Caco-2 (cell line): Measurements from ENCODE around the gene ILDR1. TPM values are rescaled to one million over a fixed set of nuclear protein-coding genes. Genes with fewer than 3 reads are reported as not detected.
A peak's percentile ranks its signal among the peaks of the same experiment; 100 is the strongest.

Experiments
- BruUV-seq: library from RNA; stranded (reverse); fragments of 400-500 nt; replicated peaks from 2 replicates; lab custom pipeline; 2021; lab: Mats Ljungman, UMichigan
- CTCF ChIA-PET: fragments of 300-600 bp; sonication (Branson Sonifier 250); formaldehyde crosslinking; loops from one replicate; lab custom pipeline; 2022; ENCODE audit warnings: antibody characterized with exemption; lab: Charles Lee
- POLR2A ChIA-PET: fragments of 300-600 bp; sonication (Branson Sonifier 250); formaldehyde crosslinking; loops from one replicate; lab custom pipeline; 2022; ENCODE audit warnings: antibody characterized with exemption; lab: Charles Lee
- DNase-seq, 2 experiments: peaks; one replicate each; pipeline versions ENCODE4 v3.0.0 to v3.0.0-alpha.2; 2020 to 2022
- H3K27me3 ChIP-seq: replicated peaks from 2 replicates; pipeline ENCODE4 v1.6.0; 2011; ENCODE audit warnings: low read length; ENCODE audit not compliant: control insufficient read depth, insufficient read depth
- H3K36me3 ChIP-seq: 2 replicates; pipeline ENCODE4 v1.5.1; 2011; ENCODE audit warnings: low read length; ENCODE audit not compliant: control insufficient read depth, insufficient read depth
- H3K4me1 ChIP-seq: fragments of 250-450 bp; sonication (Bioruptor Pico); 2 replicates; pipeline ENCODE4 v1.5.1; 2020; ENCODE audit warnings: mild to moderate bottlenecking
- H3K4me3 ChIP-seq: 2 replicates; pipeline ENCODE4 v1.5.1; 2011; ENCODE audit warnings: low read depth, mild to moderate bottlenecking, control low read depth, low read length
- H3K9me3 ChIP-seq: fragments of 250-450 bp; sonication (Bioruptor Pico); 2 replicates; pipeline ENCODE4 v1.5.1; 2020; ENCODE audit warnings: mild to moderate bottlenecking, moderate library complexity
- H3K27ac Mint-ChIP-seq: one replicate; pipeline ENCODE4 v1.8.0; 2022; ENCODE audit warnings: mixed read lengths; ENCODE audit not compliant: unreplicated experiment
- H3K27me3 Mint-ChIP-seq: one replicate; pipeline ENCODE4 v1.8.0; 2022; ENCODE audit warnings: mixed read lengths; ENCODE audit not compliant: insufficient read depth, unreplicated experiment
- H3K36me3 Mint-ChIP-seq: one replicate; pipeline ENCODE4 v1.8.0; 2022; ENCODE audit warnings: mild to moderate bottlenecking, mixed read lengths; ENCODE audit not compliant: insufficient read depth, unreplicated experiment
- H3K4me1 Mint-ChIP-seq: one replicate; pipeline ENCODE4 v1.8.0; 2022; ENCODE audit warnings: low read depth, mixed read lengths; ENCODE audit not compliant: unreplicated experiment
- H3K4me3 Mint-ChIP-seq: one replicate; pipeline ENCODE4 v1.8.0; 2022; ENCODE audit warnings: mild to moderate bottlenecking, moderate library complexity, mixed read lengths; ENCODE audit not compliant: unreplicated experiment
- H3K9me3 Mint-ChIP-seq: one replicate; pipeline ENCODE4 v1.8.0; 2022; ENCODE audit warnings: mixed read lengths; ENCODE audit not compliant: unreplicated experiment
- intact Hi-C: fragments of 100-400 bp; cut with micrococcal nuclease; formaldehyde crosslinking; loops from one replicate; pipeline ENCODE4 v1.10.0; 2022; ENCODE audit not compliant: unreplicated experiment
- total RNA-seq: library from RNA; stranded (reverse); gene quantifications from 2 replicates; pipeline ENCODE4 v1.2.3, GENCODE V29; 2022
- TF ChIP-seq, protein P1 (sequence below), 2 experiments: fragments of 200-600 bp in 1 of 2; IDR thresholded peaks; 1 replicate in 1 of 2; 2 replicates in 1 of 2; pipeline versions ENCODE4 v1.5.1 to v1.8.0; 2011 to 2022; ENCODE audit warnings: antibody characterized with exemption in 1 of 2, control low read depth in 1 of 2, inconsistent platforms in 1 of 2, low read depth in 1 of 2, low read length in 1 of 2, mild to moderate bottlenecking in 1 of 2, moderate library complexity in 1 of 2; ENCODE audit not compliant: insufficient read depth in 1 of 2, severe bottlenecking in 1 of 2, unreplicated experiment in 1 of 2

ILDR1 gene
- total RNA-seq, 1 experiment from 2014 or later, result 0.25 TPM

DNA sequence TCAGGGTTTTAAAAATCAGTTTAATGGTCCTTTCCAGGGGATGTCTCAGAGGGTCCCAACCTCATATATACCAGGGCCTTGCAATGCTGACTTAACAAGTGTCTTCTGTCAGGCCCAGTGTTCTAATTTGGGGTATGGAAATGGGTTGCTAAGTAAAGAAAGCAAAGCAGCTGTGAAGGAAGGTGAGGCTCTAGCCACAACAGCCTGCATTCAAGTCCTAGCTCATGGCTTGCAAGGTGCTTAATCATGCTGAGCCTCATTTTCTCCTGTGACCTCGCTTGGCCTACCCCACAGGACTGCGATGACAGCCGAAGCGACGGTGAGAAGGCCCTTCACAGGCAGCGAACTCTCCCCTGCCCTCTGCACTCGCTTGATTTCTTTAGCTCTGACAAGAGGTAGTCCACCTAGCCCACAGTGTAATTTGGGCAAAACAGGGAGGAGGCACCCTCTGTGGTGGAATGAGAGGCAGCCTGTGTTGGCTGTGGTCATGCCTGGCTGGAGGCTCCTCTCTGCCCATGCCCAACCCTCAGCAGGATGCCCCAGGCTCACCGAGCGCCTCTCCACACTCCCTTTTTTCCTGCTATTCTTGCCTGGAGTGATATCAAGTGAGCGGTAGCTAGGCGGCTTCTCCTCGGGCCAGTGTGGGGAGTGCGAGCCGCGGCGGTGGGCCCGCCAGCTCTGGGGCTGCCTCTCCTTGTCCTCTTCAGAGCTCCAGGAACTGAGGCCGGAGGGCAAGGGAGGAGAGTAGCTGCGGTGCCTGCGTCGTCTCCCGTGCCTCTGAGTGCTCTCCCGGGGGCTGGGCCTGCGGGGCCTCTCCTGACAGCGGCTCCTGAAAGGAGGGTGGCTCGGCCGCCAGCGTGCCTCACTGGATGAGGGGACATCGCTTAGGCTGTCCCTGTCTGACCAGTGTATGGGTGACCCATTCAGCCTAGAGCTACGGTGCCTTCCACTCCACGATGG, 29.2 kb downstream of the ILDR1 start:
- ChIA-PET POLR2A (no interaction called here), CTCF (no interaction called here)
- Mint-ChIP-seq H3K36me3 (no peaks in the 10 kb centered on the region), H3K27ac (no peak overlapping the region), H3K4me1 (peaks cover 25% of the 10 kb centered on the region), H3K27me3 (no peaks in the 10 kb centered on the region), H3K4me3 (no peak overlapping the region), H3K9me3 (no peaks in the 10 kb centered on the region)
- H3K36me3 ChIP-seq, result no peaks in the 10 kb centered on the region
- H3K4me1 ChIP-seq, result peaks cover 32% of the 10 kb centered on the region
- no peaks in the 10 kb centered on the region for H3K27me3 ChIP-seq
- no peak overlapping the region for H3K4me3 ChIP-seq
- no peak for DNase-seq
- H3K9me3 ChIP-seq, result no peaks in the 10 kb centered on the region
- TF ChIP-seq, protein P1, sequence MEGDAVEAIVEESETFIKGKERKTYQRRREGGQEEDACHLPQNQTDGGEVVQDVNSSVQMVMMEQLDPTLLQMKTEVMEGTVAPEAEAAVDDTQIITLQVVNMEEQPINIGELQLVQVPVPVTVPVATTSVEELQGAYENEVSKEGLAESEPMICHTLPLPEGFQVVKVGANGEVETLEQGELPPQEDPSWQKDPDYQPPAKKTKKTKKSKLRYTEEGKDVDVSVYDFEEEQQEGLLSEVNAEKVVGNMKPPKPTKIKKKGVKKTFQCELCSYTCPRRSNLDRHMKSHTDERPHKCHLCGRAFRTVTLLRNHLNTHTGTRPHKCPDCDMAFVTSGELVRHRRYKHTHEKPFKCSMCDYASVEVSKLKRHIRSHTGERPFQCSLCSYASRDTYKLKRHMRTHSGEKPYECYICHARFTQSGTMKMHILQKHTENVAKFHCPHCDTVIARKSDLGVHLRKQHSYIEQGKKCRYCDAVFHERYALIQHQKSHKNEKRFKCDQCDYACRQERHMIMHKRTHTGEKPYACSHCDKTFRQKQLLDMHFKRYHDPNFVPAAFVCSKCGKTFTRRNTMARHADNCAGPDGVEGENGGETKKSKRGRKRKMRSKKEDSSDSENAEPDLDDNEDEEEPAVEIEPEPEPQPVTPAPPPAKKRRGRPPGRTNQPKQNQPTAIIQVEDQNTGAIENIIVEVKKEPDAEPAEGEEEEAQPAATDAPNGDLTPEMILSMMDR (IDR thresholded peaks at IDR 0.05; ENCODE audit: insufficient read depth in 1 of 2, low read depth in 1 of 2, low read length in 1 of 2, severe bottlenecking in 1 of 2, unreplicated experiment in 1 of 2), result no peak
- intact Hi-C loops, result loop anchor here (10.0 kb wide), 1 partner anchor 248 kb away; the partner anchor contains the start of gene GOLGB1
- no TSS peak for BruUV-seq

DNA sequence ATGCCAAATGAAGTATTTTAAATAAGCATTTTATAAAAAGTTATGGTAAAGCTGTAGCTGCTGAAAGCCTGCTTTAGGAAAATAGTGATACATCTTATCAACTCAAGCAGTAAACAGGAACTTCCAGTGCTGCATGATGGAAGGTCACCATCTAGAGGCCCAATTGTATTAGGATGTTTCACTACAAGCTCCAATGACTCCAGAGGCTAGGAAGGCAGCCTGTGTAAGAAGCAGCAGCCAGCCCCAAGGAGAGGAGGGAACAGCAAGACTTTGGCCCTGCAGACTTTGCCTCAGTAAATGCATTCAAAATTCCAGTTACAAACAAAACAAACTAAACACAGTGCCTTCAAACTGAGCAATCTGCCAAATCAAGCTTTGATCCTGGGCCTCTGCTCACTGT, 32.1 kb downstream of the ILDR1 start:
- Mint-ChIP-seq H3K4me3 (no peak overlapping the region), H3K4me1 (peaks cover 19% of the 10 kb centered on the region), H3K27ac (peak overlapping the region; percentile 36), H3K9me3 (peaks cover 7% of the 10 kb centered on the region), H3K36me3 (no peaks in the 10 kb centered on the region), H3K27me3 (no peaks in the 10 kb centered on the region)
- intact Hi-C loops, result loop anchor here (1.0 to 10.0 kb wide), 6 partner anchors 66 to 245 kb away; partner anchors contain the start of genes EAF2, GOLGB1 and IQCB1
- peak; percentile 66 to 82 for DNase-seq
- no peaks in the 10 kb centered on the region for H3K27me3 ChIP-seq
- no peaks in the 10 kb centered on the region for H3K36me3 ChIP-seq
- POLR2A ChIA-PET, result no interaction called here
- CTCF ChIA-PET, result interaction anchor here (0.7 to 1.3 kb wide), 4 partner anchors 10 to 444 kb away, joined by 3 to 11 read pairs (median 5); partner anchors contain the start of gene POLQ
- TF ChIP-seq, protein P1 (IDR thresholded peaks at IDR 0.05; ENCODE audit: insufficient read depth in 1 of 2, low read depth in 1 of 2, low read length in 1 of 2, severe bottlenecking in 1 of 2, unreplicated experiment in 1 of 2), result peak in 1 of 2 experiments; percentile 28
- BruUV-seq, result no TSS peak
- no peaks in the 10 kb centered on the region for H3K9me3 ChIP-seq
- H3K4me1 ChIP-seq, result peaks cover 22% of the 10 kb centered on the region
- no peak overlapping the region for H3K4me3 ChIP-seq

- peaks cover 22% of the 10 kb centered on the region for H3K4me1 ChIP-seq
- BruUV-seq, result no TSS peak
- intact Hi-C loops, result no loop called here
- H3K4me3 ChIP-seq, result no peak overlapping the region
- peaks cover 25% of the 10 kb centered on the region for H3K9me3 Mint-ChIP-seq
- H3K36me3 Mint-ChIP-seq, result no peaks in the 10 kb centered on the region
- DNase-seq, result no peak
- ChIA-PET POLR2A (no interaction called here), CTCF (no interaction called here)
- H3K4me3 Mint-ChIP-seq, result no peak overlapping the region
- H3K9me3 ChIP-seq, result peaks cover 5% of the 10 kb centered on the region
- H3K4me1 Mint-ChIP-seq, result peaks cover 19% of the 10 kb centered on the region
- TF ChIP-seq, protein P1 (IDR thresholded peaks at IDR 0.05; ENCODE audit: insufficient read depth in 1 of 2, low read depth in 1 of 2, low read length in 1 of 2, severe bottlenecking in 1 of 2, unreplicated experiment in 1 of 2), result no peak
- H3K36me3 ChIP-seq, result no peaks in the 10 kb centered on the region
- H3K27me3 ChIP-seq, result no peaks in the 10 kb centered on the region
- no peaks in the 10 kb centered on the region for H3K27me3 Mint-ChIP-seq
- H3K27ac Mint-ChIP-seq, result no peak overlapping the region
These were observed 33.9 kb downstream of the ILDR1 start for GRCh38 chr3:121988146-121988545.
